Glutamatergic neuron (in vitro differentiated cells): ENCODE measurements around the gene MUC4. TPM values are rescaled to one million over a fixed set of nuclear protein-coding genes. Genes with fewer than 3 reads are reported as not detected.

ENCODE experiments used
- DNase-seq: peaks from one replicate; pipeline ENCODE4 v3.0.0; 2022
- H3K27ac Mint-ChIP-seq: one replicate; pipeline ENCODE4 v1.8.0; 2020; ENCODE audit warnings: mild to moderate bottlenecking, mixed read lengths, inconsistent platforms; ENCODE audit not compliant: unreplicated experiment
- H3K27me3 Mint-ChIP-seq: one replicate; pipeline ENCODE4 v1.8.0; 2020; ENCODE audit warnings: mild to moderate bottlenecking, moderate library complexity, mixed read lengths, inconsistent platforms; ENCODE audit not compliant: unreplicated experiment
- H3K36me3 Mint-ChIP-seq: one replicate; pipeline ENCODE4 v1.8.0; 2020; ENCODE audit warnings: mild to moderate bottlenecking, mixed read lengths, inconsistent platforms; ENCODE audit not compliant: unreplicated experiment
- H3K4me1 Mint-ChIP-seq: one replicate; pipeline ENCODE4 v1.8.0; 2020; ENCODE audit warnings: mild to moderate bottlenecking, low read depth, mixed read lengths, inconsistent platforms; ENCODE audit not compliant: unreplicated experiment
- H3K4me3 Mint-ChIP-seq: one replicate; pipeline ENCODE4 v1.8.0; 2020; ENCODE audit warnings: mild to moderate bottlenecking, mixed read lengths, inconsistent platforms; ENCODE audit not compliant: unreplicated experiment
- H3K9me3 Mint-ChIP-seq: one replicate; pipeline ENCODE4 v1.8.0; 2020; ENCODE audit warnings: mild to moderate bottlenecking, moderate library complexity, mixed read lengths, inconsistent platforms; ENCODE audit not compliant: unreplicated experiment
- CTCF ChIP-seq: fragments of 200-600 bp; sonication (generic); IDR thresholded peaks from one replicate; pipeline ENCODE4 v1.5.0; 2021; ENCODE audit not compliant: partially characterized antibody, unreplicated experiment
- total RNA-seq: library from RNA; stranded (reverse); fragmentation: NEBNext Ultra II Directional; extraction: Animal tissue kit (Norgen Biotek cat#: 25700); gene quantifications from one replicate; pipeline ENCODE4 v1.2.1, GENCODE V29; 2021; ENCODE audit not compliant: unreplicated experiment

Gene MUC4
- total RNA-seq, 1 donor from 2014 or later = 2.5 TPM

- peaks cover 6% of the 10 kb centered on the region for H3K27me3 Mint-ChIP-seq
- no peaks in the 10 kb centered on the region for H3K4me1 Mint-ChIP-seq
- H3K9me3 Mint-ChIP-seq = peaks cover 6% of the 10 kb centered on the region
- no peaks in the 10 kb centered on the region for H3K36me3 Mint-ChIP-seq
- H3K27ac Mint-ChIP-seq = no peak overlapping the region
- no peak for DNase-seq
- TF ChIP-seq CTCF = no peak
- no peak overlapping the region for H3K4me3 Mint-ChIP-seq
Measured at GRCh38 chr3:195762611-195763010, 49.1 kb downstream of the MUC4 start.

GRCh38 chr3:195762249-195762585 lies 49.5 kb downstream of the MUC4 start:
- no peak for TF ChIP-seq CTCF
- DNase-seq = no peak
- Mint-ChIP-seq H3K4me3 (no peak overlapping the region), H3K9me3 (peaks cover 6% of the 10 kb centered on the region), H3K4me1 (no peaks in the 10 kb centered on the region), H3K36me3 (no peaks in the 10 kb centered on the region), H3K27ac (no peak overlapping the region), H3K27me3 (peaks cover 6% of the 10 kb centered on the region)

GRCh38 chr3:195761567-195762248 lies 50.0 kb downstream of the MUC4 start:
- DNase-seq = no peak
- Mint-ChIP-seq H3K27ac (no peak overlapping the region), H3K27me3 (peaks cover 6% of the 10 kb centered on the region), H3K9me3 (peaks cover 6% of the 10 kb centered on the region), H3K4me3 (no peak overlapping the region), H3K4me1 (no peaks in the 10 kb centered on the region), H3K36me3 (no peaks in the 10 kb centered on the region)
- TF ChIP-seq CTCF = no peak

- H3K4me1 Mint-ChIP-seq = no peaks in the 10 kb centered on the region
- TF ChIP-seq CTCF = no peak
- DNase-seq = no peak
- peaks cover 6% of the 10 kb centered on the region for H3K9me3 Mint-ChIP-seq
- H3K27ac Mint-ChIP-seq = no peak overlapping the region
- no peaks in the 10 kb centered on the region for H3K36me3 Mint-ChIP-seq
- no peak overlapping the region for H3K4me3 Mint-ChIP-seq
- H3K27me3 Mint-ChIP-seq = peaks cover 6% of the 10 kb centered on the region
Measured at GRCh38 chr3:195761123-195761566, 50.6 kb downstream of the MUC4 start.

GRCh38 chr3:195760345-195761122 lies 51.2 kb downstream of the MUC4 start:
- no peak overlapping the region for H3K4me3 Mint-ChIP-seq
- no peak for DNase-seq
- no peak for TF ChIP-seq CTCF
- no peak overlapping the region for H3K27ac Mint-ChIP-seq
- H3K4me1 Mint-ChIP-seq = no peaks in the 10 kb centered on the region
- peaks cover 6% of the 10 kb centered on the region for H3K27me3 Mint-ChIP-seq
- H3K36me3 Mint-ChIP-seq = no peaks in the 10 kb centered on the region
- peaks cover 3% of the 10 kb centered on the region for H3K9me3 Mint-ChIP-seq
